Activated gamma-delta T cell treated with Interleukin-2 at 50 U/mL for 16 hours (primary cell): ENCODE results near the gene IL9R.
"Not testable (repeated sequence)": the region's sequence is repeated elsewhere in the genome, so short reads cannot be mapped to it uniquely, and the experiment has no call there.

ENCODE experiments used
- DNase-seq: peaks from one replicate; pipeline ENCODE4 v3.0.0-alpha.2; 2020

Gene IL9R, protein sequence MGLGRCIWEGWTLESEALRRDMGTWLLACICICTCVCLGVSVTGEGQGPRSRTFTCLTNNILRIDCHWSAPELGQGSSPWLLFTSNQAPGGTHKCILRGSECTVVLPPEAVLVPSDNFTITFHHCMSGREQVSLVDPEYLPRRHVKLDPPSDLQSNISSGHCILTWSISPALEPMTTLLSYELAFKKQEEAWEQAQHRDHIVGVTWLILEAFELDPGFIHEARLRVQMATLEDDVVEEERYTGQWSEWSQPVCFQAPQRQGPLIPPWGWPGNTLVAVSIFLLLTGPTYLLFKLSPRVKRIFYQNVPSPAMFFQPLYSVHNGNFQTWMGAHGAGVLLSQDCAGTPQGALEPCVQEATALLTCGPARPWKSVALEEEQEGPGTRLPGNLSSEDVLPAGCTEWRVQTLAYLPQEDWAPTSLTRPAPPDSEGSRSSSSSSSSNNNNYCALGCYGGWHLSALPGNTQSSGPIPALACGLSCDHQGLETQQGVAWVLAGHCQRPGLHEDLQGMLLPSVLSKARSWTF

DNA sequence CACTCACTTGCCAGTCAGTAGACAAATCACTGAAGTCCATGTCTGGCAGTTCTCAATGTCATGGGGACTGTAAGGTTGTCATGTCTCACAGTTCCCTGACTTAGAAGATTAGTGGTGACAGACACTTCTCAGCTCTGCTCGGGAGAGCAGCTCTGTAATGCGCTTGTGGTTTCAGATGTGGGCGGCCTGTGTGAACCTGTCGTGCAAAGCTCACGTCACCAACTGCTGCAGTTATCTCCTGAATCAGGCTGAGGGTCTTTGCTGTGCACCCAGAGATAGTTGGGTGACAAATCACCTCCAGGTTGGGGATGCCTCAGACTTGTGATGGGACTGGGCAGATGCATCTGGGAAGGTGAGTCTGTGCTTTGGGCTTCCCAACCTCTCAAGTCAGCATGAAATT lies at the start of gene IL9R:
Gene IL9R (plus strand): TSS at position 261 of the 400 bp plus-strand sequence. CDS start 64 bp downstream, at position 325.
- DNase-seq: peak; percentile 49

DNA sequence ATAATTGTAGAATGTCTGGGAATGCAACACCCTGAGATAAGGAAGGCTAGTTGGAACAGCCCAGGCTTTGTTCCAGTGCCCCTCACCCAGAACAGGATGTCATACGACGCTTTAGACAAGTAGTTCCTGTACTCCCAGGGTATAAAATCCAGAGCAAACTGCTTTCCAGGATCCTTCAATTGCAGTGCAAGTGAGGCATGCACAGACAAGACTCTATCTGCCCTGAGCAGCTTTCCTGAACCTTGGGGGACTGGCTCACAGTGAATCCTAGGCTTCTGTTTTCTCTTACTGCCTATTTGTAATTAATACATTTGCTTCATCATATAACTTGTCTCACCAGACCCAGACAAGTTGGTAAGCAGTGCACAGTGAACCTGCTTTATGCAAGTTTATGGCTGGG lies 48.4 kb upstream of the IL9R start:
- DNase-seq: no peak

- no peak for DNase-seq
Observed at GRCh38 chrX:155951237-155951789, 46.2 kb upstream of the IL9R start.

GRCh38 chrX:155953055-155953454 lies 44.4 kb upstream of the IL9R start:
- no peak for DNase-seq

GRCh38 chrX:155954793-155955192 lies 42.7 kb upstream of the IL9R start:
- DNase-seq: no peak

DNA sequence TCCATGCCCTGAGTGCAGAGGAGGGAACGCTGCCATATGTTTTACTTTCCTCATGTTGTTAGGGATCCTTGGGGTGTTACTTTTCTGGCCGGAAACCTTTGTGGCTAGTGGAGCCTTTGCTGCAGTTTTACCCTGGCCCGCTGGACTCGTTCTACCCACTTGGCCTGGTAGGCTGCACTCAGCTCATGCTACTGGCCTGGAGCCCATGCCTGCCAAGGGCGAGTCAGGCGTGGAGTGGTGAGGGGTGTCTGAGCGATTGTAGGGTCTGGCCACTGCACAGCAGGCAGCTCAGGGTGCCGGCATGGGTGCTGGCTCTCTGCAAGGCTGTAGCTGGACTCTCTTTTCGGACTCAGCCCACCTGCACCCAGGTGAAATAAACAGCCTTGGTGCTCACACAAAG lies 41.4 kb upstream of the IL9R start:
- DNase-seq: no peak

GRCh38 chrX:155956649-155957048 lies 40.8 kb upstream of the IL9R start:
- DNase-seq: no peak

DNA sequence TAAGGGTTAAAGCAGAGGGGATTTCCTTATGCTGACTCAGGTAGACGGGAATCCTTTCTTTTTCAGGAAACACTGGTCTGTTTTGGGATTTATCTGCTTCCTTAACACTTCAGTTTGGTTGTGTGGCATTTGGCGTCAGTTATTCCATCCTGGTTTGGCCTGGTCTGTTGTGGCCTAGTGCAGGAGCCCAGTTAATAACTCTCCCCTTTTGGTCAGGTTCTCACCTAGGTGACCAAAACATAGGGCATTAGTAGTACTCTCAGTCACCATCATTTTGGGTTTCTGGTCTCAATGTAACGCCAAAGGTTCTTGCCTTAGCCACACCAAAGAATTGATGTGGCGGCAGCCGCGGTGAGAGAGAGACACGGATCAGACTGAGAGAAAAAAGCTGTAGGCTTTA lies 39.7 kb upstream of the IL9R start:
- no peak for DNase-seq

- DNase-seq: no peak
Observed at GRCh38 chrX:155959018-155959587, 38.4 kb upstream of the IL9R start.

DNA sequence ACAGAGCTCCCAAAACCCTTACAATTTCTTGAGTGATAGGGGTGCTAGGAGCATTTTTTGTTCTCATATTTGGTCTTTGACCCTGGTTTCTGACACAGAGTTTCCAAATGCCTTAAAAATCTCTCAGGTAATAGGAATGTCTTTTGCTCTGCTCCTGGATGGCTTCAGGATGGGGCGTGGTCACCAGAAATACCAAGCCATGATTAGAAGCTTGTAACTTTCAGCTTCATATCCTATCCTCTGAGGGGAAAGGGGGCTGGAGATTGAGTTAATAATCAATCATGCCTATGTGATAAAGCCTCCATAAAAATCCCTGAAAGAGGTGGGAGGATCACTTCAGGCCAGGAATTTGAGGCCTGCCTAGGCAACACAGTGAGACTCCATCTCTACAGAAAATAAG lies 34.6 kb upstream of the IL9R start:
- DNase-seq: no peak

- DNase-seq: peak; percentile 28
Observed at GRCh38 chrX:155966876-155967275, 30.6 kb upstream of the IL9R start.

- no peak for DNase-seq
Observed at GRCh38 chrX:155967653-155968325, 29.7 kb upstream of the IL9R start.

- no peak for DNase-seq
Observed at GRCh38 chrX:155968326-155968661, 29.2 kb upstream of the IL9R start.

- DNase-seq: no peak
Observed at GRCh38 chrX:155968791-155969190, 28.7 kb upstream of the IL9R start.

- not testable (repeated sequence) for DNase-seq
Observed at GRCh38 chrX:155971658-155972057, 25.8 kb upstream of the IL9R start.

DNA sequence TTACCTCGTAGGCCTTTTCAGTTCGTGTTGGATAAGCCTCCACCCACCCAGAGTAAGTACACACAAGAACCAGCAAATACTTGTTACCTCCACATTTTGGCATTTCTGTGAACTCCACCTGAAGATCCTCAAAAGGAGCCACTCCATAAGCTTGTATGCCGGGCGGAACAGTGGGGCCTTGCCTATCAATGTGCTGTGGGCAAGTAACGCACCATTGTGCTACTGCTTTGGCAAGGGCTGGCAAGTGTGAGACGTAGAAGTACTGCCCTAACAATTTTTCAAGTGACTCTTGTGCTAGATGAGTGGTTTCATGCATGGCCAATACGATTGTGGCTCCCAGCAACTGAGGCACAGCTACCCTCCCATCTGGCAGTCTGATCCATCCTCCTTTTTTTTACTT lies 25.3 kb upstream of the IL9R start:
- DNase-seq: not testable (repeated sequence)

GRCh38 chrX:155983326-155983725 lies 14.2 kb upstream of the IL9R start:
- DNase-seq: no peak

DNA sequence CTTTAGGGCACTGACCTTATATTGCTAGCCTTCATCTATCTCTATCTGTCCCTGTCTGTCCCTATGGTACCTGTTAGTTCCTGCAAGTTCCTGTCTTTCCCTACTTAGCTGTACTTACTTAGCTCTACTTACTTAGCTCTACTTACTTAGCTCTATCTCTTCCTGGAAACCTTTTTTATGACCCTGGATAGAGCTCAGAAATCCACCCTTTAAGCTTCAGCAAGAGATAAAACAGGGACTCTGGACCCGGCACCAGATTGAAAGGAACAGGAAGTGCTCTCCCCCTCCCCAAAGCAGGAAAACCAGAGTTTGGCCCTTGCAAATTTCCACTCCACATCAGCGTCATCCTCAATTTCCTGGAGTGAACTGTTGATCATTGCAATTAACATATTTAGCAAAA lies 12.3 kb upstream of the IL9R start:
- DNase-seq: no peak

- not testable (repeated sequence) for DNase-seq
Observed at GRCh38 chrX:155986995-155987394, 10.5 kb upstream of the IL9R start.

DNA sequence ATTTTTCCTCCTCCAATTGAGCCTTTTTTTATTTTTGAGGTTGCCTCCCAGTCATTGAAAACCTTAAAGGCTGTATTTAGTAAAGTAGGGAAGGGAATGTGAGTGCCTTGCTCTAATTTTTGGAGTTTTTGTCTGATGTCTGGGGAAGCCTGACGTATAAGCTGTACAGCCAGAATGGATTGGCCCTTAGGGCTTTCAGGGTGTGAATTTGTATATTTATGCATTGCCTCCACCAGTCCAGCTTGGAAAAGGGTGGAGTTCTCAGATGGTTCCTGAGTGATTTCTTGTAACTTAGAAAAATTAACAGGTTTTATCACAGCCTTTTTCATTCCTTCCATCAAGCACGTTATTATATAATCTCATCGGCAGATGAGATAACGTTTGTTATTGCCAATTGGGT lies 8.6 kb upstream of the IL9R start:
- no peak for DNase-seq

DNA sequence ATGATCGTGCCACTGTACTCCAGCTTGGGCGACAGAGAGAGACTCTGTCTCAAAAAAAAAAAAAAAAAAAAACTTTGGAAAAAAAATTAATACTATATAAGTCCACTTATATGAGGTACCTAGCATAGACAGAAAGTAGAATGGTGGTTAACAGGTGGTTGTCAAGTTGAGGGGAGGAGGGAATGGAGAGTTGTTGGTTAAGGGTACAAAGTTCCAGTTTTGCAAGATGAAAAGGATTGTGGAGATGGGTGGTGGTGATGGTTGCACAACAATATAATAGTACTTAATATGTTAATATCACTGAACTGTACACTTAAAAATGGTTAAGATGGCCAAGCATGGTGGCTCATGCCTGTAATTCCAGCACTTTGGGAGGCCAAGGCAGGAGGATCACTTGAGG lies 4.1 kb upstream of the IL9R start:
- DNase-seq: no peak

GRCh38 chrX:155995321-155995875 lies 2.1 kb upstream of the IL9R start:
- DNase-seq: no peak

- no peak for DNase-seq
Observed at GRCh38 chrX:155998116-155998515, 620 bp downstream of the IL9R start.
